PC-9 (cell line): ENCODE data around the gene TMEM117. TPM values are rescaled to one million over a fixed set of nuclear protein-coding genes. Genes with fewer than 3 reads are reported as not detected.
"Not testable (repeated sequence)": the region's sequence is repeated elsewhere in the genome, so short reads cannot be mapped to it uniquely, and the experiment has no call there.

Experiments used
- BruUV-seq: library from RNA; stranded (reverse); fragments of 400-500 nt; replicated peaks from 2 replicates; lab custom pipeline; 2021; lab: Mats Ljungman, UMichigan
- CTCF ChIA-PET: fragments of 300-600 bp; sonication (Branson Sonifier 250); formaldehyde crosslinking; loops from one replicate; lab custom pipeline; 2022; ENCODE audit warnings: antibody characterized with exemption; lab: Charles Lee
- POLR2A ChIA-PET: fragments of 300-600 bp; sonication (Branson Sonifier 250); formaldehyde crosslinking; loops from one replicate; lab custom pipeline; 2022; ENCODE audit warnings: antibody characterized with exemption; ENCODE audit not compliant: unreplicated experiment; lab: Charles Lee
- DNase-seq, 2 experiments: peaks; one replicate each; pipeline versions ENCODE4 v3.0.0 to v3.0.0-alpha.2; 2015 to 2022; ENCODE audit warnings: mixed read lengths in 1 of 2
- H2AFZ ChIP-seq: fragments of 200-600 bp; sonication (generic); 2 replicates; pipeline ENCODE4 v1.8.1; 2017; ENCODE audit warnings: antibody characterized with exemption
- H3F3A ChIP-seq: fragments of 200-600 bp; sonication (generic); 2 replicates; pipeline ENCODE4 v1.8.1; 2017; ENCODE audit warnings: antibody characterized with exemption, mild to moderate bottlenecking, low read depth; ENCODE audit not compliant: insufficient read depth
- H3K27ac ChIP-seq: fragments of 200-600 bp; sonication (generic); 2 replicates; pipeline ENCODE4 v1.6.1; 2016; ENCODE audit warnings: mixed run types
- H3K27me3 ChIP-seq: fragments of 200-600 bp; sonication (generic); 2 replicates; pipeline ENCODE4 v1.6.1; 2016; ENCODE audit warnings: low read depth, mixed run types; ENCODE audit not compliant: insufficient read depth
- H3K36me3 ChIP-seq: fragments of 200-600 bp; sonication (generic); 2 replicates; pipeline ENCODE4 v1.6.1; 2016; ENCODE audit warnings: low read depth, mixed run types
- H3K4me1 ChIP-seq: fragments of 200-600 bp; sonication (generic); replicated peaks from 2 replicates; pipeline ENCODE4 v1.6.1; 2016; ENCODE audit warnings: mixed run types; ENCODE audit not compliant: insufficient read depth
- H3K4me2 ChIP-seq: fragments of 200-600 bp; sonication (generic); 2 replicates; pipeline ENCODE4 v1.6.1; 2017; ENCODE audit warnings: mixed run types
- H3K4me3 ChIP-seq: fragments of 200-600 bp; sonication (generic); 2 replicates; pipeline ENCODE4 v1.6.1; 2016; ENCODE audit warnings: mixed run types
- H3K79me2 ChIP-seq: fragments of 200-600 bp; sonication (generic); 2 replicates; pipeline ENCODE4 v1.6.1; 2017; ENCODE audit warnings: low read depth, mixed run types
- H3K9me2 ChIP-seq: fragments of 200-600 bp; sonication (generic); 2 replicates; pipeline ENCODE4 v1.8.1; 2017; ENCODE audit warnings: mild to moderate bottlenecking; ENCODE audit not compliant: insufficient read depth
- H3K9me3 ChIP-seq: fragments of 200-600 bp; sonication (generic); 2 replicates; pipeline ENCODE4 v1.8.1; 2016; ENCODE audit warnings: low read depth; ENCODE audit not compliant: insufficient read depth
- H4K20me1 ChIP-seq: fragments of 200-600 bp; sonication (generic); 2 replicates; pipeline ENCODE4 v1.8.1; 2017; ENCODE audit not compliant: insufficient read depth
- CTCF ChIP-seq: fragments of 200-600 bp; sonication (generic); conservative IDR thresholded peaks from 2 replicates; pipeline ENCODE4 v1.6.1; 2017; ENCODE audit warnings: mixed run types, antibody characterized with exemption, mild to moderate bottlenecking, moderate library complexity
- EZH2 ChIP-seq: fragments of 200-600 bp; sonication (generic); IDR thresholded peaks from 2 replicates; pipeline ENCODE4 v1.8.0; 2017; ENCODE audit warnings: antibody characterized with exemption, low read depth
- intact Hi-C: fragments of 100-400 bp; cut with micrococcal nuclease; formaldehyde crosslinking; loops from one replicate; pipeline ENCODE4 v1.10.0; 2022; ENCODE audit not compliant: unreplicated experiment
- total RNA-seq: library from RNA; stranded (reverse); gene quantifications from 2 replicates; pipeline ENCODE4 v1.2.3, GENCODE V29; 2021

Gene TMEM117
- total RNA-seq, 1 experiment from 2014 or later = 2.0 TPM

DNA sequence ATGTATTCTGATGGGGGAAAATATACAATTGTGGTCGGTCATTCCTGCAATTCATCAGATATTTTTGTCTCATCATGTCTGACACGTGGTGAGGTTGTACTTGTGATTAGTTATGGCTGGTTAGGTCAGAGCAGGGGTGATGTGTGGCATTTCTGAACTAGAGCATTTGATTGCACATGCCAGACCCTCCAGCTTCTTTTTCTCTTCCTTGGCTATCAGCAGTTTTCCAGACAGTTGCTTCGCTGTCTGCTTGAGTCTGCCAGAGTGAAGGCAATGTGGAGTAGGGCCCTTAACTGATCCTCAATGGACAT, 25.9 kb downstream of the TMEM117 start:
- Histone ChIP-seq H3K9me3 (no peaks in the 10 kb centered on the region), H3K9me2 (no peaks in the 10 kb centered on the region), H3K4me1 (no peaks in the 10 kb centered on the region), H3K4me3 (no peak overlapping the region), H3K27ac (no peak overlapping the region), H3K27me3 (no peaks in the 10 kb centered on the region), H3K36me3 (no peaks in the 10 kb centered on the region), H3K4me2 (no peak overlapping the region), H3F3A (no peaks in the 10 kb centered on the region), H2AFZ (no peak overlapping the region), H3K79me2 (no peaks in the 10 kb centered on the region), H4K20me1 (no peaks in the 10 kb centered on the region)
- no TSS peak for BruUV-seq
- ChIA-PET CTCF (no interaction called here), POLR2A (no interaction called here)
- DNase-seq = no peak
- TF ChIP-seq EZH2 (no peak), CTCF (no peak)
- intact Hi-C loops = no loop called here

GRCh38 chr12:43863770-43864366, 28.0 kb downstream of the TMEM117 start:
- Histone ChIP-seq H3K27ac (no peak overlapping the region), H3K9me3 (no peaks in the 10 kb centered on the region), H3K9me2 (no peaks in the 10 kb centered on the region), H3K4me2 (no peak overlapping the region), H3K4me3 (no peak overlapping the region), H3K79me2 (no peaks in the 10 kb centered on the region), H4K20me1 (no peaks in the 10 kb centered on the region), H3K4me1 (0 out of 2 replicates have a peak, but pooled peaks cover 3% of the 10 kb centered on the region), H3F3A (0 out of 2 replicates have a peak, but pooled peaks cover under 1% of the 10 kb centered on the region), H2AFZ (no peak overlapping the region), H3K27me3 (no peaks in the 10 kb centered on the region), H3K36me3 (no peaks in the 10 kb centered on the region)
- DNase-seq = no peak
- ChIA-PET POLR2A (no interaction called here), CTCF (interaction anchor here (0.6 kb wide), 1 partner anchor 1059 kb away, joined by 4 read pairs; no protein-coding TSS in a partner anchor)
- TF ChIP-seq EZH2 = no peak
- no peak for TF ChIP-seq CTCF
- BruUV-seq = no TSS peak
- intact Hi-C loops = no loop called here

DNA sequence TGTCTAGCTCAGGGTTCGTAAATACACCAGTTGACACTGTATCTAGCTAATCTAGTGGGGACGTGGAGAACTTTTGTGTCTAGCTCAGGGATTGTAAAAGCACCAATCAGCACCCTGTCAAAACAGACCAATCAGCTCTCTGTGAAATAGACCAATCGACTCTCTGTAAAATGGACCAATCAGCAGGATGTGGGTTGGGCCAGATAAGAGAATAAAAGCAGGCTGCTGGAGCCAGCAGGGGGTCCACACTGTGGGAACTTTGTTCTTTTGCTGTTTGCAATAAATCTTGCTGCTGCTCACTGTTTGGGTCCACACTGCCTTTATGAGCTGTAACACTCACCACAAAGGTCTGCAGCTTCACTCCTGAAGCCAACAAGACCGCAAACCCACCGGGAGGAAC, 28.7 kb downstream of the TMEM117 start:
- CTCF ChIA-PET = interaction anchor here (0.6 kb wide), 1 partner anchor 1058 kb away, joined by 4 read pairs; no protein-coding TSS in a partner anchor
- H3K4me3 ChIP-seq, H3K9me3 ChIP-seq, H2AFZ ChIP-seq, intact Hi-C loops, H3K27me3 ChIP-seq, H4K20me1 ChIP-seq, H3K9me2 ChIP-seq, DNase-seq, H3K4me2 ChIP-seq, H3F3A ChIP-seq, H3K4me1 ChIP-seq, H3K27ac ChIP-seq, POLR2A ChIA-PET, H3K36me3 ChIP-seq, H3K79me2 ChIP-seq, BruUV-seq: not testable (repeated sequence)
